Epithelial cell of esophagus (primary cell): ENCODE measurements around the gene STRIP2.
"Not testable (repeated sequence)": the region's sequence is repeated elsewhere in the genome, so short reads cannot be mapped to it uniquely, and the experiment has no call there.

Experiments used
- DNase-seq: peaks from one replicate; pipeline ENCODE4 v3.0.0; 2010; ENCODE audit warnings: low read depth
- H3K4me3 ChIP-seq: 2 replicates; pipeline ENCODE4 v1.5.1; 2011; ENCODE audit warnings: mild to moderate bottlenecking, low read length, control low read depth
- TF ChIP-seq, protein P1 (sequence below): IDR thresholded peaks from 2 replicates; pipeline ENCODE4 v1.5.1; 2011; ENCODE audit warnings: low read depth, mild to moderate bottlenecking, low read length, control low read depth, inconsistent platforms; ENCODE audit not compliant: insufficient read depth; ENCODE audit errors: missing control alignments

The STRIP2 gene

DNA sequence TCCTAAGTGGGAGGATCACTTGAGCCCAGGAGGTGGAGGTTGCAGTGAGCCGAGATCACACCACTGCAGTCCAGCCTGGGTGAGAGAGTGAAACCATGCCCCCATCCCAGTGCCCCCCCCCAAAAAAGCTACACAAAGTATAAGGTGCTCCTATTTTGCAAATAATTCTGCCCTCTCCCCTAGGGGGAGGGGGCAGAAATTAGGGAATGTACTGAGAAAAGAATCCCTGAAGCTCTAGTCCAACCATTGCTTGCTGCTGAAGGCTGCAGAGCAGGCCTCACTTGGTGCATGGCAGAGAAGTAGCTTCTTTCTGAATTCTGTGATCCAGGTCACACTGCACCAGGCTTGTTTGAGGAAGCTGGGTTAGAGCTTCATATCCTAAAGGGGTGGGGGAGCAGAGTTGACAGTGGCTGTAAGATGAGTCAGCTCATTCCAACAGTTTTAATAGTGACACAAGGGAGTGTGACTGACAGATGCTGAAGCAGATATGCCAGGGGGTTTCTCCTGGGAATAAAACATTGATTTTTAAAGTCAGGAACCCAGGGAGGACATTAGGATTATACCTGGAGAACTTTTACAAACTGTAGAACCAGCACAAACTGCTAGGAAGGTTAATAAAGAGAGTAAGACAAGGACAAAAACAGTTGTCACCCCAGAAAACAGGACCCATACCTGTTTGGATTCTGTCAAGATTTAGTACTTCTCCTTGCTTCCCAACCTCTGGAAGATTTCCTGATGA lies 32.8 kb upstream of the STRIP2 start:
- H3K4me3 ChIP-seq: no peak overlapping the region
- DNase-seq: peak; percentile 38
- TF ChIP-seq, protein P1, sequence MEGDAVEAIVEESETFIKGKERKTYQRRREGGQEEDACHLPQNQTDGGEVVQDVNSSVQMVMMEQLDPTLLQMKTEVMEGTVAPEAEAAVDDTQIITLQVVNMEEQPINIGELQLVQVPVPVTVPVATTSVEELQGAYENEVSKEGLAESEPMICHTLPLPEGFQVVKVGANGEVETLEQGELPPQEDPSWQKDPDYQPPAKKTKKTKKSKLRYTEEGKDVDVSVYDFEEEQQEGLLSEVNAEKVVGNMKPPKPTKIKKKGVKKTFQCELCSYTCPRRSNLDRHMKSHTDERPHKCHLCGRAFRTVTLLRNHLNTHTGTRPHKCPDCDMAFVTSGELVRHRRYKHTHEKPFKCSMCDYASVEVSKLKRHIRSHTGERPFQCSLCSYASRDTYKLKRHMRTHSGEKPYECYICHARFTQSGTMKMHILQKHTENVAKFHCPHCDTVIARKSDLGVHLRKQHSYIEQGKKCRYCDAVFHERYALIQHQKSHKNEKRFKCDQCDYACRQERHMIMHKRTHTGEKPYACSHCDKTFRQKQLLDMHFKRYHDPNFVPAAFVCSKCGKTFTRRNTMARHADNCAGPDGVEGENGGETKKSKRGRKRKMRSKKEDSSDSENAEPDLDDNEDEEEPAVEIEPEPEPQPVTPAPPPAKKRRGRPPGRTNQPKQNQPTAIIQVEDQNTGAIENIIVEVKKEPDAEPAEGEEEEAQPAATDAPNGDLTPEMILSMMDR: no peak

GRCh38 chr7:129401967-129402860 lies 32.0 kb upstream of the STRIP2 start:
- peak; percentile 19 for DNase-seq
- no peak overlapping the region for H3K4me3 ChIP-seq
- TF ChIP-seq, protein P1: peak; percentile 26

DNA sequence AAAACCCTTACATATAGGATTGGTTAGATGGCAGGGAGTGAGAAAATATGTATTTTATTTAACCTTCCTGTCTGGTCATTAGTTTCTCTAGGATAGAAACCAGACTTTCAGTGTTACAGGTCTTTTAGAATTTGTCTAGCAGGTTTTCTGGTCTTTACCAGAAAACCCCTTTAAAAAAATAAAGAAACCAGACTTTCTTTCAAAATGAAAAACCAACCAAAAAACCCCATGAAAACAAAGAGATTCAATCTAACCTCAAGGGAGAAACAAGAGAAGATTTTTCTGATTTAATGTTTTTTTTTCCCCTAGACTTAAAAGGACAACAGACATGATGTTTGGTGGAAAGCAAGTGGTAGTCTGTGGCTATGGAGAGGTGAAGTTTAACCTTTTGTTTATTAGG lies 28.7 kb upstream of the STRIP2 start:
- no peak for DNase-seq
- TF ChIP-seq, protein P1: no peak
- H3K4me3 ChIP-seq: no peak overlapping the region

GRCh38 chr7:129410238-129410637 lies 24.0 kb upstream of the STRIP2 start:
- H3K4me3 ChIP-seq, DNase-seq: not testable (repeated sequence)

GRCh38 chr7:129412501-129412900 lies 21.7 kb upstream of the STRIP2 start:
- DNase-seq: no peak
- TF ChIP-seq, protein P1: no peak
- no peak overlapping the region for H3K4me3 ChIP-seq

DNA sequence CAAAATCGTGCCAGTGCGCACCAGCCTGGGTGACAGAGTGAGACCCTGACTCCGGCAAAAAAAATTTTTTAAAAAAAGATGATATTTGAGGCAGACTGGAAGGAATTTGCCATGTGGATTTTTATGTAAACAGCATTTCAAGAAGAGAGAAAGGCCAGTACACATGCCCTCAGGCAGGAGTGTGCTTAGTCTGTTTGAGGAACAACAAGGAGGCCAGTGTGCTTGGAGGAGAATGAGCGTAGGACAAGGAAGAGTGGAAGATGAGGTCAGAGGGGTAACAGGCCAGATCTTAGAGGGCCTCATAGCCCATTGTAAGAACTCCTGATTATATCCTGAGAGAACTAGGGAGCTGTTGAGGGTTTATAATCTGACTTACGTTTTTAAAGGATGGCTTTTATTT lies 17.2 kb upstream of the STRIP2 start:
- DNase-seq: no peak
- TF ChIP-seq, protein P1: no peak
- no peak overlapping the region for H3K4me3 ChIP-seq

DNA sequence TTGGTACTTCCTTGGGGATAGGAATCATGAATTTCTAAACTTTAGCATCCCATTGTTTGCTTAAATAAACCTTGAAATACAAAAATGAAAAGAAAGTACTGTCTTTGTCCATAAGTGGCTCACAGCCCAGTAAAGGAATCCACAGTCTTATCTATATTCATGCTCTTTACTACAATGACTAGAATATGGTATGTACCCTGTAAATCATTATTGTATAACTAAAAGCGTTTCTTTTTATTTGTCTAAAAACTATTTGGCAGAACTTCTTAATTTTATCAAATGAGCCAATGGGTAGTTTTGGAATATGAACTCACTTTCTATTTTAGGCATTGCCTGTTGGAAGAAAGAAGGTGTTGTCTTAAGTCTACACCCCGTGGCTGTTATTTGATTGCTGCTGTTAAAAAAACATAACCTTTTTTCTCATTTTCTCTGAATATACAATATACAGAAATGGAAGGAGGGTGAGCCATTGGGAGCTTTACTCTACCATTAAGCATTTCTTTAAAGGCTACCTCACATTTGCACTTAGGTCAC lies 12.4 kb upstream of the STRIP2 start:
- DNase-seq: no peak
- no peak overlapping the region for H3K4me3 ChIP-seq
- TF ChIP-seq, protein P1: no peak
